HG02938 (cell line): Measurements from ENCODE around the gene PET100.

Experiments used
- ATAC-seq: cut with Tn5 transposase; IDR thresholded peaks from one replicate; pipeline ENCODE4 v1.9.1; 2021; ENCODE audit warnings: mild to moderate bottlenecking, moderate library complexity; ENCODE audit not compliant: unreplicated experiment

Gene PET100

DNA sequence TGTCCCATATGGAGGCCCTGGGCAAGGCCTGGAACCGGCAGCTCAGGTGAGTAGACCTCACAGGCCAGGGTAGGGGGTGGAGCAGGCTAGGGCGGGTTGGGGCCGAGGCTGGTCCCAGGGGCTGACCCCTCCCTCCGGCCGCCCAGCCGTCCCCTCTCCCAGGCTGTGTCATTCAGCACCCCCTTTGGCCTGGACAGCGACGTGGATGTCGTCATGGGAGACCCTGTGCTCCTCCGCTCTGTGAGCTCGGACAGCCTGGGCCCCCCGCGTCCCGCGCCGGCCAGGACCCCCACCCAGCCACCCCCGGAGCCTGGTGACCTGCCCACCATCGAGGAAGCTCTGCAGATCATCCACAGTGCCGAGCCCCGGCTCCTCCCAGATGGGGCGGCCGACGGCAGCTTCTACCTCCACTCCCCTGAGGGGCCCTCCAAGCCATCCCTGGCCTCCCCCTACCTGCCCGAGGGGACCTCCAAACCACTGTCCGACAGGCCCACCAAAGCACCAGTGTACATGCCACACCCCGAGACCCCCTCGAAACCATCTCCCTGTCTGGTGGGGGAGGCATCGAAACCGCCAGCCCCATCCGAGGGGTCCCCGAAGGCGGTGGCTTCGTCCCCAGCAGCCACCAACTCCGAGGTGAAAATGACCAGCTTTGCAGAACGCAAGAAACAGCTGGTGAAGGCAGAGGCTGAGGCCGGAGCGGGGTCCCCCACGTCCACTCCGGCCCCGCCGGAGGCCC, 17.9 kb upstream of the PET100 start:
- ATAC-seq: no peak

DNA sequence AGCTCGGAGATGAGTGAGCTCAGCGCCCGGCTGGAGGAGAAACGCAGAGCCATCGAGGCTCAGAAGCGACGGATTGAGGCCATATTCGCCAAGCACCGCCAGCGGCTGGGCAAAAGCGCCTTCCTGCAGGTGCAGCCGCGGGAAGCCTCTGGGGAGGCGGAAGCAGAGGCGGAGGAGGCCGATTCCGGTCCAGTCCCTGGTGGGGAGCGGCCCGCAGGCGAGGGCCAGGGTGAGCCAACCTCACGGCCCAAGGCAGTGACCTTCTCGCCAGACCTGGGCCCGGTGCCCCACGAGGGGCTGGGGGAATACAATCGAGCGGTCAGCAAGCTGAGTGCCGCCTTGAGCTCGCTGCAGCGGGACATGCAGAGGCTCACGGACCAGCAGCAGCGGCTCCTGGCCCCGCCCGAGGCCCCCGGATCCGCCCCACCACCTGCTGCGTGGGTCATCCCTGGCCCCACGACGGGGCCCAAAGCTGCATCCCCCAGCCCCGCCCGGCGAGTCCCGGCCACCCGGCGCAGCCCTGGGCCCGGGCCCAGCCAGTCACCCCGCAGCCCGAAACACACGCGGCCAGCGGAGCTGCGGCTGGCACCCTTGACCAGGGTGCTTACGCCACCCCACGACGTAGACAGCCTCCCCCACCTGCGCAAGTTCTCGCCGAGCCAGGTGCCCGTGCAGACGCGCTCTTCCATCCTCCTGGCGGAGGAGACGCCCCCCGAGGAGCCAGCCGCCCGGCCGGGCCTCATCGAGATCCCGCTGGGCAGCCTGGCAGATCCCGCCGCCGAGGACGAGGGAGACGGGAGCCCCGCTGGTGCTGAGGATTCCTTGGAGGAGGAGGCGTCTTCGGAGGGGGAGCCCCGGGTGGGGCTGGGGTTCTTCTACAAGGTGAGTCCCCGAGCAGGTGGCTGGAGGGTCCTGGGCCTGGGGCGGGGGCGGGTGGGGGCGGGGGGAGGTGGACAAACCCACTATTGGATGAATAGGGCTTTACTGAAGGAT, 17.0 kb upstream of the PET100 start:
- ATAC-seq: no peak

DNA sequence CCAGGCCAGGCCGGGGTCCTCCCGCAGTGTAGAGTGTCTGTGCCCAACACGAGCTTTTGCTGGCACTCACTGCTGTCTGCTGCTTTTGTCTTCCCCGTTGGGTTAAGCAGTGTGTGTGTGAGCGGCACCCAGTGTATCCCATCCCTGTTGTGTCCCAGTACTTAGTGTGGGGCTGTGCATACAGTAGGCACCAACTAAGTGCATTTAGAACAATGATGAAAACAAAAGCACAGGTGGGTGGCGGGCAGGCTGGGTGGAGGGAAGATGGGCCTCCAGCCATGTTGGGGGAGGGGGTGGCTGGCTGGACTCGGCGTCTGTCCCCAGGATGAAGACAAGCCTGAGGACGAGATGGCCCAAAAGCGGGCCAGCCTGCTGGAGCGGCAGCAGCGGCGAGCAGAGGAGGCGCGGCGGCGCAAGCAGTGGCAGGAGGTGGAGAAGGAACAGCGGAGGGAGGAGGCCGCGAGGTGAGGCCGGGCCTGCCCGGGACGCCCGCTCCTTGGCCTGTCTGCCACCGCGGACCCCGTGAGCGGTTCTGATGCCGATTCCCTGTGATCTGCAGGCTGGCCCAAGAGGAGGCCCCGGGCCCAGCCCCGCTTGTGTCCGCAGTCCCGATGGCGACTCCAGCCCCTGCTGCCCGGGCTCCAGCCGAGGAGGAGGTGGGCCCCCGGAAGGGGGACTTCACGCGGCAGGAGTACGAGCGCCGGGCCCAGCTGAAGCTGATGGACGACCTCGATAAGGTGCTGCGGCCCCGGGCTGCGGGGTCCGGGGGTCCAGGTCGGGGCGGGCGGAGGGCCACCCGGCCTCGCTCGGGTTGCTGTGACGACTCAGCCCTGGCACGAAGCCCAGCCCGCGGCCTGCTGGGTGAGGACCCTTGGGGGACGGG, 14.5 kb upstream of the PET100 start:
- no peak for ATAC-seq

DNA sequence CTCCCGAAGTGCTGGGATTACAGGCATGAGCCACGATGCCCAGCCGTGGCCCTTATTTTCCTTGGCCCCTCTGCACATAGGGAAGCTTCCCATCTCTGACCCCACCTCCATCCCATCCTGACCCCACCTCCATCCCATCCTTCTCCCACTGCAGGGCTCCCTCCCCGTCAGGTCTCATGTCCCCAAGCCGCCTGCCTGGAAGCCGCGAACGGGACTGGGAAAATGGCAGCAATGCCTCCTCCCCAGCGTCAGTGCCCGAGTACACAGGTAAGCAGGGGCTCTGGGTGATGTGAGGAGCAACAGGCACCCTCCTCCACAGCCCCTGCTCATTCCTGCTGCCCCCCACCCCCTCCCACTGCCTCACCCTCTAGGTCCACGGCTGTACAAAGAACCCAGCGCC, 12.4 kb upstream of the PET100 start:
- no peak for ATAC-seq

DNA sequence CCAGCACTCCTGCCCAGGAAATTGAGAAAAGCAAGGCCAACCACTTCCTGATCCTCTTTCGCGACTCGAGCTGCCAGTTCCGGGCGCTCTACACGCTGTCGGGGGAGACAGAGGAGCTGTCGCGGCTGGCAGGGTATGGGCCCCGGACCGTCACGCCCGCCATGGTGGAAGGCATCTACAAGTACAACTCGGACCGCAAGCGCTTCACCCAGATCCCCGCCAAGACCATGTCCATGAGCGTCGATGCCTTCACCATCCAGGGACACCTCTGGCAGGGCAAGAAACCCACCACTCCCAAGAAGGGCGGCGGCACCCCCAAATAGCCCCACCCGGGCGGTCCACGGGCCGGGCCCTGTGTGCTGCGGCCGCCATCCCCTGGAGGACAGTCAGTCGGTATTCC, 11.9 kb upstream of the PET100 start:
- no peak for ATAC-seq

DNA sequence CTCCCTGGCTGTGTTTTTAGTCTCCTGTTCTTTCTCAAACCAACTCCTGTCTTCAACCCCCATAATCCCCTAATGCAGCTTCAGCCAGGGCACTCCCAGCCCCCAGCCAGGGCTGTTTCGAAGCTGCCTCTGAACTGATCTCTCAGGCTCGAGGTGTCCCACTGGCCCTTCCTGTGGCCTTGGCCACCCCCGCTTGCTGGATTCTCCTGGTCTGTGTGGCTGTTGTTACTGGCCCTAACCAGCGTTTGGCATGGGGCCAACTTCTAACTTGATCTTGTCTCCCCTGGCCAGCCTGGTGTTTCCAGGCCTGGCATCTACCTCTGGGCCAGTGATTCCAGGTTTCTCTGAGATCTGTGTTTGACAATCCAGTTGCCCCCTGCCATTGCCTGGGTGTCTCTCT, 11.2 kb upstream of the PET100 start:
- no peak for ATAC-seq

DNA sequence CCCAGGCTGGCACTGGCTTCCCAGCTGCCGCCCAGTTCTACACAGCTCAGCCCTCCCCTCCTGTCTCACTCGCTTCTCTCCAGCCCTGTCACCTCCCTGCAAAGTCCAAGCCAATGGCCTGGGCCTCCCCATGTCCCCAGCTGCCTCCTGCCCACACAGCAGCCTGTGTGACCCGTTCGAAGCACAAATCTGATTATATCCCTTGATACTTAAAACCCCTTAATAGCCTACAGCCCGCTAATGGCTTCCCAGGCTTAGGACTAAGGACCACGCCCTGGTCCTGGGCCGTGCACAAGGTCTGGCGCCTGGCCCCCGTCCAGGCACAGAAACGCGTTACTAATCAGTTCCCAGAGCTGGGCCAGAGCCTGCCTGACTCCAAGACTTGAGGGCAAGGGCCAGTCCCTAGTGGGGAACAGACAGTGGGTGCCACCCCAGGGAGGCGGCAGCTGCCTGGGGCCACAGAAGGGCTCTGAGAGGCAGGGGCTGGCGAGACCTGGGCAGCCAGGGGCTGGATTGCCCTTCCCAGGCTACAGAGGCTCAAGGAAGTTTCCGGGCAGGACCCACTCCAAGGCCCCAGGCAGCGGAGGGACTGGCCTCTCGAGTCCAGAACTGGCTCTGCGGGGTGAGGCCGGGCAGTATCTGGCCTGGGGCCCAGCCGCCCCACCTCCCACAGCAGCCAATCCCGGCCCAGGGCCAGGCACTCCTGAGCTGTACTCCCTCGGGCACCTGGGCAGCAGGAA, 10.7 kb upstream of the PET100 start:
- ATAC-seq: no peak

DNA sequence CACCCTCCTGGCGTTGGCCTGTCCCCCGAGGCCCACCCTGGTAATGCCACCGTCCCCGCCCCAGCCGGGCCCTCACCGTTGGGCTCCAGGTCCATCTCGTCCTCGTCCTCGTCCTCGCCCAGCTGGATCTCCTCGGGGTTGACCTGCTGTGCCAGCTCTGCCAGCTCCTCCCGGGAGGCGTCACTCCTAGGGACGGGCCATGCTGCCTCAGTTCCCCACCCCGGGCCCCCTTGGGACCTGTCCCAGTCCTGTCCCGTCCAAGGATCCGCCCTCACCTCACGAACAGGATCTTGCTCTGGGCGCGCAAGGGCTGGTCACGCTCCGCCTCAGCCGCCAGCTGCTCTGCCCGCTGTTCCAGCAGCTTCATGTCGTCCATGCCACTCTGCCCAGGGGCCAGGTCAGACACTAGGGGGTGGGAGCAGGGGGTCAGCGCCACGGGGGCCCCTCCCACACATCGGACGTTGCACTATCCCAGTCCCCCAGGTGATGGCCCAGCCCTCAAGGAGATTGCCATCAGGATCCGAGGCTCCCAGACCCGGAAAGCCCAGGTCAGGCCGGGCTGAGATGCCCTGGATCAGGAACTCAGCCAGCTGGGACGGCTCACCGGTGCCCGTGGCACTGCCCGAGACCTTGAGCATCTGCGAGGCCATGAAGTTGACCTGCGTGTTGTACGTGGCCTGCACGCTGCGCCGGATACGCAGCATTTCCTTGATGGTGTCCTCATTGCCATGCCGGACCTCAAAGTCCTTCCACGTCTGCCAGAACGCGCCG, 9.7 kb upstream of the PET100 start:
- no peak for ATAC-seq

DNA sequence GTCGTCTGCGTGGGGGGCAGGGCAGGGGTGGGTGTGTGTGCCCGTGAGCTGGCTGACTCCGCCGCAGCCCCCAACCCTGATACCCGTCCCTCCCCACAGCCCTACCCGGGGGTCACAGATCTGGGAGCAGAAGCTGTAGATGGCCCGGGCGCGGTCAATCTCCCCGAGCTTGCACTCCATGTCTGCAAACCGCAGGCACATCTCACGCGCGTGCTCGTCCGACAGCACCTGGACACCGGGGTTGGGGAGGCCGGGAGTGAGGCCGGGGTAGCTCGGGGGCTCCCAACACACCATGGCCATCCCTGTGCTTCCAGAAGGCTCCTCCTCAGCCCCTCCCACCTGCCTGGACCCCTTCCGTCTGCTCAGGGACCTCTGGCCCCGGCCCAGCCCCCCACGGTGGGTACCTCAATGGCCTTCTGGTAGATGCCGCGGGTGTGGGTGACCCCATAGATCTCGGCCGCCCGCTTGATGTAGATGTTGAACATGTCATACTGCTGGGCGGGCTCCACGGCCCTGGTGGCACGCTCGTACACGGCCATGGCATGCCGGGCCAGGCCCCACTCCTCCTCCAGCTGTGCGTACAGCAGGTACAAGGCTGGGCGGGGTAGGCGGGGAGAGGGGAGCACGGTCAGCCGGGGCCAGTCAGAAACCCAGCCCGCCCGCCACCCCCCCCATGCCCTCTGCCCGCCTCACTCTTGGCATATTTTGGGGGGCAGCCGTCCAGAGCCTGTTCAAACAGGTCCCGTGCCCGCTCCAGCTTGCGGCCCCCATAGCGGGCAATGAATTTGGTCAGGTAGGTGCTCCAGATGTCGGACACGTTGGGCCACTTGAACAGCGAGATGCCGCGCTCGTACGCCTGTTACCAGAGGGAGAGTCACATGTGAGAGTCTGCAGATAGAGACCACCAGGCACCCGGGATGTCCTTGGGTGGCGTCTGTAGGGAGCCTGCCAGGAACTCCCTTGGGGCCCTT, 8.9 kb upstream of the PET100 start:
- ATAC-seq: no peak

DNA sequence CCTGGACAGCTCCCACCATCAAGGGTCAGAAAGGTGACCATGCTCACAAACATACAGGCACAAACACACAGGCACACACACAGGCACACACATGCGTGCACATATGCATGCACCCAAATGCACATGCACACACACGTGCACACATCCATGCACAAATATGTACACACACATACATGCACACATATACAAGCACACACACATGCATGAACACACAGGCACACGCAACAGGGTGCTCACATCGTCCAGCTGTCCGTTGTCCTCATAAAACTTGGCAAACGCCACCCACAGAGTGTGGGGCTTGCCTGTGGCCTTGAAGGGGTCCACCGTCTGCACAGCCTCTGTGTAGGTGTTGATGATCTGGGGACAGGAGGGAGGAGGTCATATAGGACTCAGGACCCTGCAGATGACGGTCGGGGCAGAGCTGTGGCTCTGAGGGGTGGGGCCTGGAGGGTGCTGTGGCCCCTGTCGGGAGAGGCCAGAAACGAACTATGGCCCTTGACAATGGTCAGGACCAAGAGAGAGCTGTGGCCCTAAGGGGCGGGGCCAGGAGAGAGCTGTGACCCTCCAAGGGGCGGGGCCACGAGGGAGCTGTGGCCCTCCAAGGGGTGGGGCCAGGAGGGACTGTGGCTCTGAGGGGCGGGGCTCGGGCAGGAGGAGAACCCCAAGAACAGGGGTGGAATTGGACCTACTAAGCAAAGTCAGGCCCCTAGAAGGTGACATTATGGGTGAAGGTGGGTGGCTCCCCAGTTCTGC, 6.5 kb upstream of the PET100 start:
- no peak for ATAC-seq

DNA sequence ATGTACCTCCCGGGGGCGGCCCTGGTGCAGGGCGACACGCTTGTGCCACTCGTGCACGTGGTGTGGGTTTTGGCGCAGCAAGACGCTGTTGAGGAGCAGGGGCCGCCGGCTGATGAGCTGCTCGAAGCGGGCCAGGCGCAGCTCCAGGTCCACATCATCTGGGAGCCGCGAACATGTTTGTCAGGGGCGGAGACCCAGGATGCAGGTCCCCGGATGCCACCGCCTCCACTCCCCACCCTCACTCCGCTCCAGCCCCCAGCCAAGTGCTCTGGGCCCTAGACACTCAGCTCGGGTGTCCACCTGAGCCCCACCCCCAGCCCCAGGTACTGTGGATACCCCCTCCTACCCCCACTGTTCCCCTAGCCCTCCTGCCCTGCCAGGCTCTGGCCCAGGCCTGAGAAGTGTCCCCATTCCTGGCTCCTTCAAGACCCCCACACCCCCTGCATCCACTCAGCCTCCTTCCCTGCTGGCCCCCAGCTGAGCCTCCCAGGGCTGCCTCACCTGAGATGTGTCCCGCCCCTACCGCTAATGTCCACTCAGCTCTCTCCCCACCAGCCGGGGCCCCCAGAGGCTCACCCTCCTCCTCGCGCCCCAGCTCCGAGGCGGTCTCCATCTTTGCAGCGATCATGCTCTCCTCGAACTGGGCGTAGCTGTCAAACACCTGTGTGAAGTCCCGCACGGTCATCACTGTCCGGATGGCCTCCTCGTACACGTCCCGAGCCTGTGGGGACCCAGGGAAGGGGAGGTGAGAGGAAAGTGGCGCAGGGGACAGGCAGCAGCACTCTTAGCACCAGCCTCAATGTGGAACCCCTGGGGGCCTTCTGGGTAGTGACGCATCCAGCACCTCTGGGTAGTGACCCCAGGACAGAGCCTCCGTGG, 5.6 kb upstream of the PET100 start:
- ATAC-seq: no peak

DNA sequence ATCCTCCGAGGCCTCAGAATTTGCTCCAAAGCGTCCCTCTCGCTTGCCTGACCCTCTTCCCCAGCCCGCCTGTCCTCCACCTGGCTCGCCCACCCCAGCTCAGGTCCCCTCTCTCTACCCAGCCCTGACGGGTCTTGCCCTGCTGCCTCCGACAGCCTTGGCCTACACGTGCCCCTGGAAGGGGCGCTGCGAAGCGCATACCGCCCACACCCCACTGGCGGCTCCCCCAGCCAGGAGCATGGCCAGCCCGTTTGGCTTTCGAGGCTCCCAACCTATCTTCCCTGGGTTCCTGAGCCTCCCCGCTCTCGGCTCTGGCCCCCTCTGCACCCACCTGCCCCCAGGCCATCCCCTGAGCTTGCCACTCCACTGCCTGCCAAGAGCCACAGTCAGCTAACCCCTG, 4.8 kb upstream of the PET100 start:
- ATAC-seq: no peak

DNA sequence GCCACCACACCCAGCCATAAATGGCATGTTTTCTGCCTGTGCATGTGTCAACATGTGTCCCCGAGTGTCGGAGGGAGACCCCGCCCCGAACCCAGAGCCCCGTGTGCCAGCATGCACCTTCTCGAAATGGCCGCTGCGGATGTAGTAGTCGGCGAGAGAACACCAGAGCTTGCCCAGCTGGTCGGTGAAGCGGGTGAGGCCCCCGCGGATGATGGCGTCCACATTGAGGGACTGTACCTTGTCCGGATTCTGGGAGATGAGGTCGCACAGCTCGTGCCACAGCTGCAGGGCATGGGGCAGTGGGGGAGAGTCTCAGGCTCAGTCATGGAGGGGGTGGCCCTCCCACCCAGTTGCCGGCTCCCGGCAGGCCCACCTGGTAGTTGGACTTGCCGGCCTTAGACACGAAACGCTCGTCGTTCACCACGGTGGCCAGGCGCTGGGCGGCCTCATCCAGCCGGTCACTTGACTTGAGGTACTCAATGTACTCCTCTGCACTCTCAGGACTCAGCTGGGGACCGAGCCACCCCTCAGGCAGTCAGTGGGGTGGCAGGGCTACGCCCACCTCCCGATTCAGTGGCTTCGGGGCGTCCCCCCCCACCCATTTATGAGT, 3.7 kb upstream of the PET100 start:
- ATAC-seq: no peak

DNA sequence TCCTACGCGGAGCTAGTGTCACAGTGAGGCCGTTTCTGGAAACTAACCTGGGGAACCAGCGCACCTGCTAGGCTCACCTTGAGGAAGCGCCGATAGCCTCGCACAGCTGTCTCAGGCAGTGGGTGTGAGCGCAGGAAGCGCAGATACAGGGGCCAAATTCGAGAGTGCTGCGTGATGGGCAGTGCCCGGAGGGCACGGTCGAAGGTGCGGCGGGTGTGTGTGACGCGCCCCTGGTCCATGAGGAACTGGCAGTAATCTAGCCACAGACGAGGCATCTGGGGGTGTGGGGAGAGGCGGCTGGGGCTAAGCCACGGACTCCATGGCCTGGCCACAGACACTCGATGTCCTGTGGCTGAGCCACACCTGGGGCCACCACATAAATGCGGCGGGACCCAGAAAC, 2.4 kb upstream of the PET100 start:
- no peak for ATAC-seq

DNA sequence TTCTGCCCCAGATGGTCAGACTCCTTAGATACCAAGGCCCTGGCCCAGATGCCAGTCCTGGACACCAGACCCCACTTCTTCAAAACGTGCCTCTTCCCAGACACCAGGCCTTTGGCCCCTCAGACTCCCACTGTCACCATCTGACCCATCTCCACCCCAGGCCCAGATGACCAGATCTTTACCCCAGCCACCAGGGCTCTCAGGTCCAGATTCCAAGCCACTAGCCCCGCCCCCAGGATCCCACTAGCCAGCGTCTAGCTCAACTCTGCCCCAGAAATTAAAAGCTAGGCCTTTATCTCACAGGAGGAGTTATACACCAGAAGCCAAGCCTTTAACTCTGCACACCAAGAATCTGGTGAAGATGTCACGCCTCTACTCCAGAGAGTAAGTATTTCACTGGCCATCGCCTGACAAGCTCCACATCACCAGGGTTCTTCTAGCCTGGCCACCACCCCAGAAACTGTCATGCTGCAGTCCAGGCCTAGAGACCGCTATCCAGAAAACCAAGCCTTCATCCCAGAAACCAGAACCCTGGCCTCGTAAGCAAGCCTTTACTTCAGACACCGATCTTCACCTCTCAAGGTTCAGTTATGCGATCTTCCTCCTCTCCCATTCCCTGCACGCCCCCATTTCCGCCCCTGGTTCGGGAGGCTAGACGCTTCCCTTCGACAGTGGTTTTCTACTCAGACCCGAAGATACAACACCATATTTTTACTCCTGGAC, 843 bp upstream of the PET100 start:
- ATAC-seq: no peak

DNA sequence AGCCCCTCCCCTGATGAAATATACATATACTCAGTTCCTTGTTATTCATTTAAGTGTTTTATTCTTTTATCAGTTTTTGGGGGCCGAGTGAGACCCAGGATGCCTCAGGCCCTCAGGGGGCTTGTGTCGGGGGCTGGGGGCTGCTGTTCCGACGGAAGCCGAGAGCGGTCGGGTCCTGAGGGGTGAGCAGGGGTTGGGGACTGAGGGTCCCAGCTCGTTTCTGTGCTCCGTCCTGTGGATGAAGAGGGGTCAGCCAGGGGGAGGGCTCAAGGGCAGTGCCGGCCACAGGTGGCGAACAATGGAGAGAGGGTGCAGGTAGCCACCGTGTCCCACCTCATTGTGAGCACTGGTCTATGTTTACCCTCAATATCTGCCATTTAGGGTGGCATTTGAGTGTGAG, 2.0 kb downstream of the PET100 start:
- ATAC-seq: no peak
